SK-N-SH (cell line): ENCODE data around the gene PTGR3. TPM values are rescaled to one million over a fixed set of nuclear protein-coding genes. Genes with fewer than 3 reads are reported as not detected.

Experiments used
- CTCF ChIA-PET: fragments of 300-600, 350-600 bp; formaldehyde crosslinking; extraction: SDS; loops from one replicate; lab custom pipeline; 2021; lab: Yijun Ruan, JAX
- POLR2A ChIA-PET: fragments of 350-600 bp; sonication (Branson Sonifier 250); formaldehyde crosslinking; extraction: SDS; loops from one replicate; lab custom pipeline; 2020; ENCODE audit warnings: antibody characterized with exemption, inconsistent platforms; lab: Yijun Ruan, JAX
- DNase-seq: peaks from one replicate; pipeline ENCODE4 v3.0.0; 2012
- H2AFZ ChIP-seq: fragments of 200-600 bp; sonication (generic); 2 replicates; pipeline ENCODE4 v1.8.1; 2016; ENCODE audit warnings: antibody characterized with exemption, mild to moderate bottlenecking, low read depth
- H3F3A ChIP-seq: fragments of 200-600 bp; sonication (generic); replicated peaks from 2 replicates; pipeline ENCODE3; 2016; ENCODE audit warnings: antibody characterized with exemption, mild to moderate bottlenecking; ENCODE audit not compliant: insufficient read depth
- H3K27ac ChIP-seq, 2 experiments: fragments of 200-500 bp in 1 of 2; fragments of 200-600 bp in 1 of 2; sonication (Bioruptor generic) in 1 of 2; sonication (generic), shearing (Covaris generic) in 1 of 2; 2 replicates each; pipeline versions ENCODE4 v1.5.1 to v1.6.1; 2014 to 2016; ENCODE audit warnings: low read depth in 2 of 2, inconsistent platforms in 1 of 2, low read length in 1 of 2, mild to moderate bottlenecking in 1 of 2, mixed read lengths in 1 of 2
- H3K27me3 ChIP-seq: fragments of 200-600 bp; sonication (generic), shearing (Covaris generic); 2 replicates; pipeline ENCODE4 v1.6.1; 2016; ENCODE audit warnings: mixed run types; ENCODE audit not compliant: insufficient read depth
- H3K36me3 ChIP-seq, 2 experiments: fragments of 200-500 bp in 1 of 2; fragments of 200-600 bp in 1 of 2; sonication (Bioruptor generic) in 1 of 2; sonication (generic) in 1 of 2; replicated peaks in 1 of 2; 2 replicates each; pipeline versions ENCODE3 to v1.5.1; 2014 to 2016; ENCODE audit warnings: low read length in 1 of 2, mild to moderate bottlenecking in 1 of 2; ENCODE audit not compliant: insufficient read depth in 2 of 2, control insufficient read depth in 1 of 2
- H3K4me1 ChIP-seq, 2 experiments: fragments of 200-500 bp in 1 of 2; fragments of 200-600 bp in 1 of 2; sonication (Bioruptor generic) in 1 of 2; sonication (generic), shearing (Covaris generic) in 1 of 2; 2 replicates each; pipeline versions ENCODE4 v1.5.1 to v1.6.1; 2014 to 2016; ENCODE audit warnings: low read depth in 1 of 2, low read length in 1 of 2, mixed run types in 1 of 2; ENCODE audit not compliant: insufficient read depth in 2 of 2, control insufficient read depth in 1 of 2
- H3K4me2 ChIP-seq: fragments of 200-600 bp; sonication (generic), shearing (Covaris generic); 2 replicates; pipeline ENCODE4 v1.6.1; 2017; ENCODE audit warnings: mixed run types
- H3K4me3 ChIP-seq, 2 experiments: fragments of 200-500 bp in 1 of 2; fragments of 200-600 bp in 1 of 2; sonication (Bioruptor generic) in 1 of 2; sonication (generic), shearing (Covaris generic) in 1 of 2; 2 replicates each; pipeline versions ENCODE4 v1.5.1 to v1.8.1; 2014 to 2016; ENCODE audit warnings: low read depth in 2 of 2, inconsistent platforms in 1 of 2, low read length in 1 of 2, mild to moderate bottlenecking in 1 of 2, mixed read lengths in 1 of 2, moderate library complexity in 1 of 2
- H3K79me2 ChIP-seq: fragments of 200-600 bp; sonication (generic); 2 replicates; pipeline ENCODE4 v1.8.1; 2017; ENCODE audit warnings: mild to moderate bottlenecking; ENCODE audit not compliant: insufficient read depth
- H3K9ac ChIP-seq: fragments of 200-600 bp; sonication (generic); 2 replicates; pipeline ENCODE4 v1.6.1; 2017; ENCODE audit warnings: mixed run types
- H3K9me2 ChIP-seq: fragments of 200-600 bp; sonication (generic); 2 replicates; pipeline ENCODE4 v1.6.1; 2017; ENCODE audit warnings: mixed run types
- H3K9me3 ChIP-seq: fragments of 200-600 bp; sonication (generic); 2 replicates; pipeline ENCODE4 v1.6.1; 2017; ENCODE audit warnings: mixed run types, mild to moderate bottlenecking, moderate library complexity
- H4K20me1 ChIP-seq: fragments of 200-600 bp; sonication (generic); 2 replicates; pipeline ENCODE4 v1.6.1; 2017; ENCODE audit warnings: mild to moderate bottlenecking, mixed run types; ENCODE audit not compliant: insufficient read depth
- CHD2 ChIP-seq: fragments of 150-350 bp; IDR thresholded peaks from 2 replicates; pipeline ENCODE4 v1.6.1; 2018; ENCODE audit warnings: low read length; ENCODE audit not compliant: partially characterized antibody
- ELF1 ChIP-seq: IDR thresholded peaks from 2 replicates; pipeline ENCODE4 v1.4.0; 2012
- EP300 ChIP-seq, 2 experiments: IDR thresholded peaks; 2 replicates each; pipeline versions ENCODE4 v1.4.0 to v1.6.1; 2012; ENCODE audit warnings: borderline replicate concordance in 1 of 2, low read depth in 1 of 2, low read length in 1 of 2
- EZH2phosphoT487 ChIP-seq: fragments of 200-600 bp; sonication (generic); IDR thresholded peaks from 2 replicates; pipeline ENCODE4 v1.6.1; 2017; ENCODE audit warnings: low read depth, mixed run types, mild to moderate bottlenecking, antibody characterized with exemption, moderate library complexity, borderline replicate concordance
- FOSL2 ChIP-seq: IDR thresholded peaks from 2 replicates; pipeline ENCODE4 v1.4.0; 2012; ENCODE audit warnings: low read depth, mild to moderate bottlenecking, moderate library complexity, borderline replicate concordance
- FOXJ3 ChIP-seq: sonication (generic); formaldehyde crosslinking; IDR thresholded peaks from 2 replicates; pipeline ENCODE4 v1.5.1; 2020; ENCODE audit warnings: mild to moderate bottlenecking, missing genetic modification reagents
- GABPA ChIP-seq: IDR thresholded peaks from 2 replicates; pipeline ENCODE4 v1.4.0; 2012; ENCODE audit warnings: low read depth, mild to moderate bottlenecking
- GATA2 ChIP-seq: sonication (generic); formaldehyde crosslinking; IDR thresholded peaks from 2 replicates; pipeline ENCODE4 v1.5.0; 2020; ENCODE audit warnings: mild to moderate bottlenecking, missing genetic modification reagents
- IRF3 ChIP-seq: fragments of 150-350 bp; IDR thresholded peaks from 2 replicates; pipeline ENCODE4 v1.6.1; 2016; ENCODE audit warnings: mild to moderate bottlenecking, low read depth, low read length
- JUND ChIP-seq: IDR thresholded peaks from 2 replicates; pipeline ENCODE4 v1.4.0; 2012
- MEF2A ChIP-seq: IDR thresholded peaks from 2 replicates; pipeline ENCODE4 v1.4.0; 2012; ENCODE audit warnings: low read depth, borderline replicate concordance
- NFIC ChIP-seq: IDR thresholded peaks from 2 replicates; pipeline ENCODE4 v1.4.0; 2012; ENCODE audit warnings: borderline replicate concordance
- NRF1 ChIP-seq: IDR thresholded peaks from 2 replicates; pipeline ENCODE4 v1.6.1; 2012; ENCODE audit warnings: low read depth, mild to moderate bottlenecking, low read length
- PBX3 ChIP-seq: IDR thresholded peaks from 2 replicates; pipeline ENCODE4; 2012
- RFX5 ChIP-seq: IDR thresholded peaks from 2 replicates; pipeline ENCODE4 v1.6.1; 2012; ENCODE audit warnings: mild to moderate bottlenecking, improper control_type of control experiment, low read length
- RXRA ChIP-seq: IDR thresholded peaks from 2 replicates; pipeline ENCODE4 v1.4.0; 2012; ENCODE audit warnings: low read depth, mild to moderate bottlenecking, borderline replicate concordance
- TAF1 ChIP-seq: IDR thresholded peaks from 2 replicates; pipeline ENCODE4 v1.6.1; 2012; ENCODE audit warnings: low read depth, mild to moderate bottlenecking, low read length, moderate library complexity, borderline replicate concordance
- TCF12 ChIP-seq: IDR thresholded peaks from 2 replicates; pipeline ENCODE4 v1.4.0; 2012
- USF1 ChIP-seq: IDR thresholded peaks from 2 replicates; pipeline ENCODE4 v1.4.0; 2012; ENCODE audit warnings: low read depth, borderline replicate concordance
- USF2 ChIP-seq: fragments of 150-350 bp; IDR thresholded peaks from 2 replicates; pipeline ENCODE4 v1.6.1; 2017; ENCODE audit warnings: antibody characterized with exemption, low read length, low read depth, borderline replicate concordance
- YY1 ChIP-seq: IDR thresholded peaks from 2 replicates; pipeline ENCODE4 v1.4.0; 2012; ENCODE audit warnings: low read depth, mild to moderate bottlenecking
- WGBS: methylation state at CpG from one replicate; pipeline ENCODE4 v1.1.6; 2017; ENCODE audit warnings: low lambda C conversion rate; 5-methylcytosine and 5-hydroxymethylcytosine counted together
- polyA plus RNA-seq, 3 experiments: library from polyadenylated mRNA; depleted of rRNA; stranded (reverse); fragments of >200 nt; gene quantifications; 2 replicates each; pipeline ENCODE4 v1.2.3, GENCODE V29; 2012

Gene PTGR3
- polyA plus RNA-seq, 1 of the 3 experiments (the other 2 are of a cell fraction): 20.7 TPM

GRCh38 chr18:75240433-75240832, 31.5 kb upstream of the PTGR3 start:
- CTCF ChIA-PET: no interaction called here
- no peak overlapping the region for H2AFZ ChIP-seq
- no peaks in the 10 kb centered on the region for H3K27me3 ChIP-seq
- H3K4me1 ChIP-seq: peaks cover 0 to 24% of the 10 kb centered on the region in 2 experiments; a peak in 2 of 4 replicates
- H3K9me3 ChIP-seq: no peaks in the 10 kb centered on the region
- 0 out of 2 replicates have a peak, but pooled peaks cover 3% of the 10 kb centered on the region for H3K79me2 ChIP-seq
- H3K27ac ChIP-seq: no peak overlapping the region
- POLR2A ChIA-PET: no interaction called here
- no peaks in the 10 kb centered on the region for H3K9me2 ChIP-seq
- no peak for TF ChIP-seq USF1
- no peak for TF ChIP-seq TCF12
- TF ChIP-seq ELF1: no peak
- TF ChIP-seq RXRA: no peak
- no peak for TF ChIP-seq USF2
- no peak for TF ChIP-seq JUND
- TF ChIP-seq EP300 (IDR thresholded peaks at IDR 0.05; ENCODE audit: borderline replicate concordance in 1 of 2, low read depth in 1 of 2, low read length in 1 of 2): no peak
- no peak for TF ChIP-seq YY1
- TF ChIP-seq FOSL2: no peak
- no peak overlapping the region for H3K9ac ChIP-seq
- no peak overlapping the region for H3K4me3 ChIP-seq
- DNase-seq: no peak
- H3F3A ChIP-seq: no peaks in the 10 kb centered on the region
- no peak overlapping the region for H3K4me2 ChIP-seq
- WGBS: 93% methylated on average over 8 of the region's 10 CpGs
- no peaks in the 10 kb centered on the region for H4K20me1 ChIP-seq
- H3K36me3 ChIP-seq: no peaks in the 10 kb centered on the region

GRCh38 chr18:75238786-75239185, 29.8 kb upstream of the PTGR3 start:
- Histone ChIP-seq H3K36me3 (no peaks in the 10 kb centered on the region), H3K9me2 (no peaks in the 10 kb centered on the region), H3K27ac (no peak overlapping the region), H3K79me2 (0 out of 2 replicates have a peak, but pooled peaks cover 3% of the 10 kb centered on the region), H3K9me3 (no peaks in the 10 kb centered on the region), H3K27me3 (no peaks in the 10 kb centered on the region), H3K4me1 (peaks cover 0 to 10% of the 10 kb centered on the region in 2 experiments; a peak in 1 of 4 replicates), H4K20me1 (no peaks in the 10 kb centered on the region), H3F3A (no peaks in the 10 kb centered on the region), H3K9ac (no peak overlapping the region), H3K4me3 (no peak overlapping the region), H3K4me2 (no peak overlapping the region), H2AFZ (no peak overlapping the region)
- DNase-seq: no peak
- 94% methylated on average over 7 of the region's 10 CpGs for WGBS
- POLR2A ChIA-PET: no interaction called here
- CTCF ChIA-PET: no interaction called here
- no peak for TF ChIP-seq NRF1
- TF ChIP-seq GABPA: no peak
- no peak for TF ChIP-seq MEF2A
- no peak for TF ChIP-seq FOSL2
- no peak for TF ChIP-seq EZH2phosphoT487
- TF ChIP-seq RFX5: no peak
- TF ChIP-seq FOXJ3 (CRISPR knock-in tag): no peak
- TF ChIP-seq IRF3: no peak
- no peak for TF ChIP-seq PBX3
- no peak for TF ChIP-seq ELF1
- TF ChIP-seq EP300 (IDR thresholded peaks at IDR 0.05; ENCODE audit: borderline replicate concordance in 1 of 2, low read depth in 1 of 2, low read length in 1 of 2): no peak
- TF ChIP-seq TAF1: no peak
- TF ChIP-seq USF1: no peak
- no peak for TF ChIP-seq NFIC
- no peak for TF ChIP-seq GATA2 (CRISPR knock-in tag)
- no peak for TF ChIP-seq CHD2
